T-helper 9 cell (primary cell): ENCODE measurements around the gene TFAP2A.

ENCODE experiments used
- DNase-seq: peaks from one replicate; pipeline ENCODE4 v3.0.0-alpha.2; 2020

TFAP2A gene

DNA sequence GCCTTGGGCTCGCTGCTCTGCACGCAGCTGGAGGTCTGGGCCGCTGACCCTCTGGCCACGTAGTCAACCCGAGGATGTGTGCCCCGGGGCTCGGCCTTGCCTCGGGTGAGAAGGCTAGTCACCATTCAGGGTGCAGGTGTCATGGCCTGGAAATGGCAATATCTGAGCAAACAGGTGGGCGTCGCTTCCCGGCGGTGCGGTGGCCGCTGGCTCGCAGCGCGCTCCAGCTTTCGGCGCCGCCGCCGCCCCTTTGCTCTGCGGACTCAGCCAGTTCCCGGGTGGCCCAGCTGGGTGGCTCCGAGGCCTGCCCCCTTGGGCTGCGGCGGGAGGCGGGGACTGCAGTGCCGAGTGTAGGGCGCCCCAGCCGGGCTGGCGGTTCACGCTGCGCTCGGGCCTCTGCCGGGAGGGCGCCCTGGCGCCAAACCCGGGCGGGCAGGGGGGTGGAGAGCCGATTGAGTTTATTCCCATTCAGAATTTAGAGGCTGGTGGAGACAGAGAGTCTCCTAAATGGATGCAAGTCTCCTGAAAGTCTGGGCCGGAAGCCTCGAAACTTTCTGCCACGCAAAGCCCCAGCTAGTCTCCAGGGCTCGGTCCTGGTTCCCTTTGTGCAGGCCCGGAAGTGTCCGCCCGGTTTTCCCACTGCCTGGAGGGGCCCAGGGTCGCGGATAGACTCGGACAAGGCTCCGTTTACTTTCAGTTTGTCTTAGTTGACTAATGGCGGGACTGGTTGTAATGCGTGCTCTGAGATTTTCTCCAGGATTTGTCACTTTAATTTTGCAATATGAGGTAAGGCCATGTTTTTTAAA lies 11.3 kb upstream of the TFAP2A start:
- no peak for DNase-seq

GRCh38 chr6:10425176-10425974 lies 10.5 kb upstream of the TFAP2A start:
- no peak for DNase-seq

DNA sequence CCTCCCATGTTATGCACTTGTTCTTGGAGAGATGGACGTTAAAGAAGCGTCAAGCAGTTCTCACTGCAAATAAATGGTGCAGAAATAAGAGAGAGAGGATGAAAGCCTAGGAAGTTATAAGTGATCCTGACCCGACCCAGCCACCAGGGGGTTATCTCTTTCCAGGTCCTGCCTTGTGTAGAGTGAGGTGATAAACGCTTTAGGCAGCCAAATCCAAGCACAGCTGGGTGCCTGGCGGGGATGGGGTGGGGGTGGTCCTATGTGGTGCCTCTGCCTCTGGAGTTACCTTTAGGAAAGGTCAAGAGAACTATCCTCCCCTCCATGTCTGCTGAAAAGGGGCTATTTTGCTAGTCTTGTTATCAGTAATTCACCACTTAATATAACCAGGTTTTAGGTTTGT lies 9.2 kb upstream of the TFAP2A start:
- DNase-seq, result no peak

DNA sequence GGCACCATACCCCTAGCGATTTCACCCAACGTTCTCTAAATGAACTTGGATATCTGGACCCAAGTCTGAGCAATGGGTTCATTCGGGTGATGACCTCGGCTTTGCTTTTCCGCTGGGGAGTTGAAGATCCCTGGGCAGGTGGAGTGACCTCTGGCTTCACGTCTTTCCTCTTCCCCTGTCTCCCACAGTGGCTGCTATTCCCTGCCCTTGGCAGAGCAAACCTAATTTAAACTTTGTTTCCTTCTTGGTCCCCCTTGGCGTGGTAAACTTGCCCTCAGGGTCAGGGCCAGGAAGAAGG lies 7.8 kb upstream of the TFAP2A start:
- DNase-seq, result no peak

- DNase-seq, result no peak
These were observed 7.3 kb upstream of the TFAP2A start for GRCh38 chr6:10421921-10422736.

DNA sequence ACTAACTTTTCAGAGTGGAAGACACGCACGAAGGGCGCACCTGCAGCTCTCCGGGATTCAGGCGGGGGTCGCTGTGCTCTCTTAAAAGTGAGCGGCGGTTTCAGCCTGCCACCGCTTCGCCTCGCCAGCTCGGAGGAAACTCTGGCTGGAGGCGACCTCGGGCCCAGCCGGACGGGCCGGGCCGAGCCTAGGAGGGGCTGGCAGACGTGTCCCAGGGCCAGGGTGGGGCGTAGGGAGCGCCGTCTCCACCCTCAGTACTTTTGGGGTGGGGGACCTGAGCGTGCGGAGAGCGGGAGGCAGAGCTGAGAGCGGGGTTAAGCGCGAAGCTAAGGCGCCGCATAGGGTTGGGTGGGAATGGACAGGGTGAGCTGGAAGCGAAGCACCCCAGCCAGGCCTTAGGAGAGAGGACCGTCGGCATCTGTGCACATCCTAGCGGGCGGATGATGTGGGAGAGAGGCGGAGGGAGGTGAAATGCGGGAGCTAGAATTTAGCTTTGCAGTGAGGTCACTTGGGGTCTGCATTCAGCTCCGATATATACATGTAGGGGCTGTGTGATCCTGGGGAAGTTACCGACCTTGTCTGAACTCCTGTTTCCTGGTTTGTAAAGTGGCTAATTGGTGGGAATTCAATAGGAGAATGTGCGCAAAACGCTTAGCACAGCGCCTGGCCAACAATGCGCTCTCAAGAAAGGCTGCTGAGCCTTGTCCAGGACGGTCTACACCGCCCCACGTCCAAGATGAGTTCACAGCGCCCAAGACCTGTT lies 6.5 kb upstream of the TFAP2A start:
- no peak for DNase-seq

DNA sequence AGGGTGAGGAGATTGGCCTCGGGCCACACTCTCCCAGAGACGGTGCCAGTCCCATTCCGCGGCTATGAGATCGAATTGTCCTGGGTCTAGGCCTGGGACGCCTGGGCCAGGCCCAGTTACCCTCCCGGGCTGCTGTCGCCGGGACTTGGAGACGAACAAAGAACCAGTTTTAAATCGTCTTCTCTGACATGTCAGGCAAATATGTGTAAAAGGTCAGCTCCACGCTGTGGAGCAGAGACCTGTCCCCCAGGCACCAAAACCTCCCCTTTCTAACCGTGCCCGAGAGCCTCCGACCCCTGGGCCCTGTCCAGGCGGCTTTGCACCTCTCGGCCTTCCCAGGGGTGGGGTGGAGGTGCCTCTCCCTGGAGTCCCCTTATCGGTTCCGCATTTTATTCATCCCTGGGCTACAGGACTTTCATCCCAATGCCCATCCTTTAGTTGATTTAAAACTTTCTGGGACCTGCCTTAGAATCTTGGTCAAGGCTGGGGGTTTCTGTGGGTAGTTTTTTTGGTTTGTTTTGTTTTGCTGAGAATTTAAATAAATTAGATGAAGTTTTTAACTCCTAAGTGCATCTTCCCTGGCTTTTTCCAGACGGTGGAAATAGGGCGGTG lies 5.8 kb upstream of the TFAP2A start:
- DNase-seq, result no peak

GRCh38 chr6:10419749-10420545 lies 5.1 kb upstream of the TFAP2A start:
- DNase-seq, result no peak

GRCh38 chr6:10418862-10419748 lies 4.2 kb upstream of the TFAP2A start:
- no peak for DNase-seq

DNA sequence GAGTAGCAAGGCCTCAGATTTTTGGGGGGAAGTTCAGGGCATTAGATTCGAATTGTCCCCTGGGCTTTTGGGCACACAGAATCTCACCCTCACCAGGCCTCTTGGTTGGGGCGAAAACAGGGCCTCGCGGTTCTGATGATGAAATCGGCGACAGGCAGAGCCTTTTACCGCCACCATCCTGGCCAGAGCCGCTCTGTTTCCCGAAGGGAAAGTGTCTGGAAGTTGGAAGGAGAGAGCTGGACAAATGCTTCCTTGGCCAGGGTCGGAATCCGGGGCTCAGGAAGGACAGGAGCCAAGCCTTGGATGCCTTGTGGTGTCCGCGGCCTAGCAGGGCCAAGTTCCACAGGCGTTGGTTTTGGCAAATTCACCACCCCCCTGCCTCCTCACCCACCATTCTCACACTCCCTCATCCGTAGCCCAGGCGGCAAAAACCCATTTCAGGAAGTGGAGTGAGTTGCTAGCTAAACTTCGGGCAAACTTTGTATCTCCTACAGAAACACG lies 3.5 kb upstream of the TFAP2A start:
- DNase-seq, result no peak

GRCh38 chr6:10417681-10418104 lies 2.8 kb upstream of the TFAP2A start:
- no peak for DNase-seq

DNA sequence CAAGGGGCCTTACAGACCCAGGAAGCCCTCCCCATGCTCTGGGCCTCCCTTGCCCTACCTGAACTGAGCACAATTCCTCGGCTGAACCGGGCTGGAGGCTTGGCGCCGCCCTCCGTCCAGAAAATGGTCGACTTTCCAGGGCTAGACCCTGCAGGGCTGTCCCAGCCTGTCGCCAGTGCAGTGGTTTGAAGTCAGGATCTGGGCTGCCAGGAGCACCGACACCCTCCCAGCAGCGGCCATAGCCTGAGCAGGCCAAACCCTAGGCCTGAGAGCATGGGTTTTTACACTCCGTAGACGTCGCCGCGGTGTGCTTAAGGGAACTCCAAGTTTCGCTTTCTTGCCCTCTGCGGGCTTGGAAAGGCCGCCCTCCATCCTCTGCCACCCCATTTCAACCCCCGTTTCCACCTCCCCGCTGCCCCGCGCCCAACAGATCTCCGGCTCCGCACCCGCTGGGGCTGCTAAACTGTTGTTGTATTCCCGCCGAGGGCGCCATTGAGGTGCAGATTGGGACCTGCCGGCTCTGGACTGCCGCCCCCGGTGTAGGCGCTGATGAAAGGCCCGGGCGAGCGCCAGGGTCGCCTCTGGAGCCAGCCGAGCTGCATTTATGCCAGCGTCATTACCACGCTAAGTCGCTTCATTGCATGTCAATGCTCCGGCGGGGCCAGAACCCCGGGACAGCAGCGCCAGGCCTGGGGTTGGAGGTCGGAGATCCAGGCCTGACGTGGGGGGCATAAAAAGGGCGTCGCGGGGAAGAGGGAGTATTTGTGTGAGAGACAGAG lies 2.2 kb upstream of the TFAP2A start:
- no peak for DNase-seq

GRCh38 chr6:10416516-10416862 lies 1.6 kb upstream of the TFAP2A start:
- no peak for DNase-seq

DNA sequence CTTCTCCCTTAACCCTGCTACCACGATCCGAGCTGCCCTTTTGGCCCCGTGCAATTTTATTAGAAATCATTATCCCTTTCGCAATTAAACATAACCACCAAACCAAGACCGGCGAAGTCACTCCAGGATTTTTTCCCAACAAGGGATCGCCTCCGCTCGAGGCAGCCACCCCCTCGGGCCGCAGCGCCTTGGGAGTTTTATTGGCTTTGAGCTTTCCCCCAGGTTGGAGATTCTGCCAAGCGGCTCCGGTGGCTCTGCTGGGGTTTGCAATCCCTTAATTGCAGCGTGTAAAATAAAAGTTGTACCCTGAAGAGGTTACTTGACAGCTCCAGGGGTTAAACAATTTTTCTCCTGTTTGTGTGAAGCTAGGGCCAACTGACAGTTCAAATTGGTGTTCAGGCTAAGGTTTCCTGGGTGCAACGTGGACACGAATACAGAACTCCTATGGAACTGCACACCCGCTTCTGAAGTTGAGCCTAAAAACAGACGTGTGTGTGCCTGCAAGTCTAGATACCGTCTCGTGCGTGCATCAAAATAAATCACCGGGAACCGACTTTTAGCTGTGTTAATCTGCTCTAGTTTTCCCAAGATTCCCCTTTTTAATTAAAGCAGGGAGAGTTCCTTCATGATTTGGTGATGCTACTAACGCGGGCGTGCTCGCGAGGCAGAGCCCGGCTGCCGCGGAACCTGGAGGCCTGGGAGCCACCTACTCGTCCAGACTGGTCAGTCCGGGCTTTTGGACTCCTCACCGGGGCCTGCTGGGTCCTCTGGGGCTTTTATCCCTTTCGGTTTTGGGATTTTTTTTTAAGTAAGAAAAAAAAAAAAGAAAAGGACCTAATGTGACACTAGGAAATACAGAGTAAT lies 975 bp upstream of the TFAP2A start:
- DNase-seq, result no peak

DNA sequence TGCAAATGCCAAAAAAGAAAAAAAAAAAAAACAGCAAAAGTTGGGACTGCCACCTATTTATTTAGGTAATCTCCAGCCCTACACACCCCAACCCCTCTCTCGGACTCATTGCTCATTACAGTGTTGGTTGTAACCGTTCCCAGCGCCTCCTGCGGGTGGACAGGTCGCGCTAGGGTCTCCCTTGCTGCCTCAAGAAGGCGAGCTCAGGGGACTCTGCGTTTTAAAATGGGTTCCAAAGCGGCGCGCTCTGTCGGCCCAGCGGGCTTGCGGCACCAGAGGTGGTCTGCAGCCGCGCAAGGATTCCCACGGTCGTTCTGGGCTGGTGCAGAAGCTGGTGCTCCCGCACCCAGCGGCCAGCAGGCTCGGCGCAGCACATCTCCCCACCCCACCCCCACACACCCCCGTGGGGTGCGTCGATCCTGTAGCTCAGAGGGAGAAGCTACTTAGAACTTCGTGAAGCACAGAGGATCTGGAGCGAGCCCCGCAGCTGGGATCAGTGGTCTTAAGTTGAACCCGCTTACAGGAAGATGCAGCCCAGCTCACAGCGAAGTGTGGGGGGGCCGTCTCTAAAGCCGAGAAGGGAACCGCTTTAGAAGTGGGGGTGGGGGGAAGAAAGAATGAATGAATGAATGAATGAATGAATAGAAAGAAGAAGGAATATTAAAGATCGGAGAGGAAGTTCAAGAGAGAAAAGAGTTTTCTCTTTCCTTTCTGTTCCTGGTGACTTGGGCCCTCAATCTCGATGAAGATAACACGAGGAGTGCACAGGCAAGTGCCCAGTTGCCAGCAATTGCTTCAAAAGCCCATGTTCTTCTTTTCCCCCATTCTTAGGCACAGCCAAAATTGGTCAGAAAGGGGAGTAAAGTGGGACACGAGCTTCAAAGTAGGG lies 780 bp downstream of the TFAP2A start:
- no peak for DNase-seq

GRCh38 chr6:10413262-10413849 lies 1.5 kb downstream of the TFAP2A start:
- no peak for DNase-seq
